Activated CD4-positive, alpha-beta memory T cell treated with anti-CD3 and anti-CD28 coated beads, Interleukin-2, amount 10 ng/mL, durations not matched to agents 7 days and 5 days (primary cell): ENCODE measurements around the gene TMEM59L. TPM values are rescaled to one million over a fixed set of nuclear protein-coding genes. Genes with fewer than 3 reads are reported as not detected.
A peak's percentile ranks its signal among the peaks of the same experiment; 100 is the strongest.
"Not testable (repeated sequence)": the region's sequence is repeated elsewhere in the genome, so short reads cannot be mapped to it uniquely, and the experiment has no call there.

Source experiments
- CTCF ChIA-PET: fragments of 350-600 bp; sonication (Branson Sonifier 250); formaldehyde crosslinking; loops from one replicate; lab custom pipeline; 2021; ENCODE audit warnings: antibody characterized with exemption, inconsistent platforms; lab: Charles Lee
- POLR2A ChIA-PET: fragments of 350-600 bp; sonication (Branson Sonifier 250); formaldehyde crosslinking; loops from one replicate; lab custom pipeline; 2021; ENCODE audit warnings: antibody characterized with exemption; lab: Charles Lee
- DNase-seq: peaks from one replicate; pipeline ENCODE4 v3.0.0-alpha.2; 2020
- H3K27ac Mint-ChIP-seq: one replicate; pipeline ENCODE4 v1.8.0; 2021; ENCODE audit warnings: mild to moderate bottlenecking, mixed read lengths
- H3K27me3 Mint-ChIP-seq: one replicate; pipeline ENCODE4 v1.8.0; 2021; ENCODE audit warnings: mixed read lengths
- H3K36me3 Mint-ChIP-seq: one replicate; pipeline ENCODE4 v1.8.0; 2021; ENCODE audit warnings: low read depth, mixed read lengths
- H3K4me1 Mint-ChIP-seq: one replicate; pipeline ENCODE4 v1.8.0; 2021; ENCODE audit warnings: mixed read lengths
- H3K4me3 Mint-ChIP-seq: one replicate; pipeline ENCODE4 v1.8.0; 2021; ENCODE audit warnings: mild to moderate bottlenecking, mixed read lengths
- H3K9me3 Mint-ChIP-seq: one replicate; pipeline ENCODE4 v1.8.0; 2021; ENCODE audit warnings: mixed read lengths
- total RNA-seq, 2 experiments: library from RNA; stranded (reverse); gene quantifications; one replicate each; pipeline ENCODE4 v1.2.3, GENCODE V29; 2021

Gene TMEM59L
- total RNA-seq, 2 experiments from 2014 or later, result 0.13 TPM; not detected in 1

DNA sequence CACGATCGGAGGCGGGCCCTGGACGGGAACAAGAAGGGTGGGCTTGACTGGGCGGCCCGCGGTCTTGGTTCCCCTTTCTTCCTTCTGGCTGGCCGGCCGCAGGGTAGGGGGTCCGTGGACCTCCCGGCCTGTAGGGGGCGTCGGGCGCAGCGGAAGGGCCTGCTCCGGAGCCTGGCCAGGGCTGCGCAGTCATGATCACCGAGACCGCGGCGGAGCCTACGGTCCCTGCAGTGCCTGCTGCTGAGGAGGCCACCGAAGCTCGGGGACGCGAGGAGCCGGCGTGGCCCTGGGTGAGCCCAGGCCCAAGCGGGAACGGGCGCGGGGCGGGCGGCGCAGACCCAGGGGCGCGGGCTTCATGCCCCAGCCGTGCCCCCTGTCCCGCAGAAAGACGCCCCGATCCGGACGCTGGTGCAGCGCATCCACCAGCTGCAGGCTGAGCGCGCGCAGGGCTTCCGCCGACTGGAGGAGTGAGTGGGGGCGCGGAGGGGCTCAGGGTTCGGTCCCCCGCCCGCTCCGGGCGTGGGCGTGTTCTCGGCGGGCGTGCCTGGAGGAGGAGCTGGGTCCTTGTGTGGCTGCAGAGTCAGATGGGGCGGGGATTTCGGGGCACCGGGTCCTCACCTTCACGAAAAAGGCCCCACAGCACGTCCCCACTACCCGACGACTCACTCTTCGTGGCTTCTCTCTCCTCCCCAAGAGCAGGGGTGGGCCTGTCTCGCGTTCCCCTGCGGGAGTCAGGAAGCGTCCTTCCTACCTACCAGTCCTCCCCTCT, 23.9 kb upstream of the TMEM59L start, which contains the start of gene REX1BD:
TSS of gene REX1BD (plus strand) at position 188 of the 769 bp plus-strand sequence. CDS start at position 192, 4 bp downstream.
- Mint-ChIP-seq H3K4me1 (peaks cover 49% of the 10 kb centered on the region), H3K4me3 (peak within 1 kb of the TSS; percentile 85), H3K36me3 (peaks cover 14% of the 10 kb centered on the region), H3K27ac (peak within 1 kb of the TSS; percentile 90), H3K9me3 (no peaks in the 10 kb centered on the region), H3K27me3 (peaks cover 2% of the 10 kb centered on the region)
- ChIA-PET CTCF (interaction anchor here (0.7 to 5.7 kb wide), 34 partner anchors 8 to 331 kb away, joined by 3 to 63 read pairs (median 5); partner anchors contain the start of genes COPE, DDX49, ELL and FKBP8), POLR2A (interaction anchor here (0.7 to 6.5 kb wide), 22 partner anchors 11 to 331 kb away, joined by 3 to 114 read pairs (median 4); partner anchors contain the start of genes COPE, DDX49, ELL and FKBP8)
- peak; percentile 83 for DNase-seq

GRCh38 chr19:18589380-18590272, 23.0 kb upstream of the TMEM59L start:
- H3K9me3 Mint-ChIP-seq, result no peaks in the 10 kb centered on the region
- peak overlapping the region; percentile 90 for H3K27ac Mint-ChIP-seq
- peak; percentile 79 for DNase-seq
- peaks cover 14% of the 10 kb centered on the region for H3K36me3 Mint-ChIP-seq
- ChIA-PET POLR2A (interaction anchor here (0.7 to 6.5 kb wide), 22 partner anchors 12 to 838 kb away, joined by 3 to 114 read pairs (median 4); partner anchors contain the start of genes COPE, DDX49, ELL and FCHO1), CTCF (interaction anchor here (0.6 to 5.7 kb wide), 35 partner anchors 9 to 350 kb away, joined by 3 to 63 read pairs (median 4); partner anchors contain the start of genes COPE, DDX49, ELL and FKBP8)
- H3K4me3 Mint-ChIP-seq, result peak overlapping the region; percentile 85
- peaks cover under 1% of the 10 kb centered on the region for H3K27me3 Mint-ChIP-seq
- H3K4me1 Mint-ChIP-seq, result peaks cover 46% of the 10 kb centered on the region

DNA sequence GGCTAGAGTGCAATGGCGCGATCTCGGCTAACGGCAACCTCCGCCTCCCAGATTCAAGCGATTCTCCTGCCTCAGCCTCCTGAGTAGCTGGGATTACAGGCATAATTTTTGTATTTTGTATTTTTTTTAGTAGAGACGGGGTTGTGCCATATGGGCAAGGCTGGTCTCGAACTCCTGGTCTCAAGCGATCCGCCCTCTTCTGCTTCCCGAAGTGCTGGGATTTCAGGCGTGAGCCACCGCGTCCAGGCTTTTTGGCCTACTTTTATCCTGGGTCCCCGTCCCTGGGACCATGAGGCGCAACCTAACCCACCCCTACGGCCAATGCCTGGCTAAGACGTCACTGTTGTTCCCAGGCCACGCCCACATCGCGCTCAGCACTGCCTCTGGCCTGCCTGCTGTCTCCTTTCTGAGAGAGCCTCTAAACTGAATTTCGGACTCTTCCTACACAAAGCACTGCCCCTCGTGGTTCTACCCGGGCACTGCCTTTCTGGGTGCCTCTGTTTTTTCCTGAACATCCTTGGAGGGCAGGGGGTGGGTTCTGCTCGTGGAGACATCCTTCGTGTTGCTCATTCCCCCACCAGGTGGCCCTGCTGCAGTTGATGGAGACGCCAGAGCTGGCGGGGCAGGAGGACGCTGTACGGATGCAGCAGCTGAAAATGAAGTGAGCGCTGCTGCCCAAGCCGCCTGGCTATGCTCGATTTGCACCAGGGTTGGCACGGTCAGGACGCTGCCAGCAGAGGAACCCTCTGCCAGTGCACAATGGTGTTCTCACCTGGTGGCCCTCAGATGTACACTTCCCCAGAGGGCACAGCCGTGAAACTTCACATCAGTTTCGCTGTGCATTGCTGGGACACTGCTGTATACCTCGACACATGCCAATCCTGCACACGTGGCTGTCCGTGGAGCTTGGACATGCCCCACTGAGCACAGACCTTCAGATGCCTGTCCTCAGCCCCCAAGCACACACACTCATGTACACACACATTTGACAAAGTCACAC, 22.1 kb upstream of the TMEM59L start:
- H3K27me3 Mint-ChIP-seq, result peaks cover 4% of the 10 kb centered on the region
- no peak overlapping the region for H3K27ac Mint-ChIP-seq
- peak overlapping the region; percentile 85 for H3K4me3 Mint-ChIP-seq
- peaks cover 45% of the 10 kb centered on the region for H3K4me1 Mint-ChIP-seq
- DNase-seq, result no peak
- ChIA-PET POLR2A (interaction anchor here (1.3 to 6.5 kb wide), 8 partner anchors 18 to 329 kb away, joined by 3 to 114 read pairs (median 26); partner anchors contain the start of genes COPE, DDX49, ELL and FKBP8), CTCF (interaction anchor here (0.7 to 5.7 kb wide), 8 partner anchors 18 to 351 kb away, joined by 3 to 63 read pairs (median 6); partner anchors contain the start of genes ELL and UBA52)
- H3K36me3 Mint-ChIP-seq, result peaks cover 14% of the 10 kb centered on the region
- H3K9me3 Mint-ChIP-seq, result no peaks in the 10 kb centered on the region

DNA sequence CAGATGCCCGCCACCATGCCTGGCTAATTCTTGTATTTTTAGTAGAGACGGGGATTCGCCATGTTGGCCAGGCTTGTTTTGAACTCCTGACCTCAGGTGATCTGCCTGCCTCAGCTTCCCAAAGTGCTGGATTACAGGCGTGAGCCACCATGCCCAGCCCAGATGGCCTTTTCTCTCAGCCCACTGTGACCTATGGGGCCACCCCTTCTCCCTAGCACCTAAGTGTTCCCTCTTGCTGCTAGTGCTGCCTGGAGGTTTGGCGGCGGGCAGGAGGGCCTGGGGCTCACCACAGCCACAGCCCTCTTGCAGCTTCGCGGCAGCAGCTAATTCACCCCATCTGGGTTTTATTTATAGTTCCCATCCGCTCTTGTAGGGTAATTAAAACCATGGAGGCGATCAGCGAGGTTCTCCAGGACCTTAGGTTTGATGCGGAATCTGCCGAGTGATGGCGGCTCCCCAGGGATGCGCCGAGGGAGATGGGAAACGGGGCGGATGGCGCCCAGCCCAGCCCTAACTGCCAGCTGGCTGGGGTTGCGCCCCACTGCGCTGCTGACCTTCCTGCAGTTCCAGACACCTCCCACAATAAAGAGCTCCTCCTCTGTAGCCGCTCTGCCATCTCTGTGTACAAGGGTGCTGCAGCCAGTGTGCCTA, 20.8 kb upstream of the TMEM59L start:
- DNase-seq, result no peak
- Mint-ChIP-seq H3K4me3 (no peak overlapping the region), H3K27ac (no peak overlapping the region), H3K9me3 (no peaks in the 10 kb centered on the region), H3K36me3 (peaks cover 14% of the 10 kb centered on the region), H3K27me3 (peaks cover 7% of the 10 kb centered on the region), H3K4me1 (peaks cover 35% of the 10 kb centered on the region)
- ChIA-PET CTCF (interaction anchor here (0.8 to 1.9 kb wide), 4 partner anchors 20 to 118 kb away, joined by 3 to 7 read pairs (median 4); partner anchors contain the start of gene UBA52), POLR2A (interaction anchor here (4.0 kb wide), 1 partner anchor 20 kb away, joined by 15 read pairs; the partner anchor contains the start of gene UBA52)

DNA sequence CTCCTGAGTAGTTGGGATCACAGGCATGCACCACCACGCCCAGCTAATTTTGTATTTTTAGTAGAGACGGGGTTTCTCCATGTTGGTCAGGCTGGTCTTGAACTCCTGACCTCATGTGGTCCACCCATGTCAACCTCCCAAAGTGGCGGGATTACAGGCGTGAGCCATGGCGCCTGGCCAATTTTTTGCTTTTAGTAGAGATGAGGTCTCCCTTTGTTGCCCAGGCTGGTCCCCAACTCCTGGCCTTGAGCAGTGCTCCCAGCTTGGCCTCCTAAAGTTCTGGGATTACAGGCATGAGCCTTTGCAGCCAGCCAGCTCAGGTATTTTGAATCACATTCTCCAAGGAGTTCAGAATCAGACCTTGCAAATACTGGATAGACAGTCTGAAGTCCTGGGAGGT, 19.9 kb upstream of the TMEM59L start:
- CTCF ChIA-PET, result interaction anchor here (1.0 to 2.1 kb wide), 5 partner anchors 21 to 255 kb away, joined by 3 to 14 read pairs (median 3); partner anchors contain the start of gene UBA52
- H3K4me3 Mint-ChIP-seq, DNase-seq, H3K27ac Mint-ChIP-seq, H3K27me3 Mint-ChIP-seq, H3K9me3 Mint-ChIP-seq: not testable (repeated sequence)
- Mint-ChIP-seq H3K36me3 (peaks cover 14% of the 10 kb centered on the region), H3K4me1 (peaks cover 32% of the 10 kb centered on the region)
- POLR2A ChIA-PET, result interaction anchor here (0.9 to 4.0 kb wide), 2 partner anchors 21 to 73 kb away, joined by 3 to 15 read pairs; partner anchors contain the start of gene UBA52

DNA sequence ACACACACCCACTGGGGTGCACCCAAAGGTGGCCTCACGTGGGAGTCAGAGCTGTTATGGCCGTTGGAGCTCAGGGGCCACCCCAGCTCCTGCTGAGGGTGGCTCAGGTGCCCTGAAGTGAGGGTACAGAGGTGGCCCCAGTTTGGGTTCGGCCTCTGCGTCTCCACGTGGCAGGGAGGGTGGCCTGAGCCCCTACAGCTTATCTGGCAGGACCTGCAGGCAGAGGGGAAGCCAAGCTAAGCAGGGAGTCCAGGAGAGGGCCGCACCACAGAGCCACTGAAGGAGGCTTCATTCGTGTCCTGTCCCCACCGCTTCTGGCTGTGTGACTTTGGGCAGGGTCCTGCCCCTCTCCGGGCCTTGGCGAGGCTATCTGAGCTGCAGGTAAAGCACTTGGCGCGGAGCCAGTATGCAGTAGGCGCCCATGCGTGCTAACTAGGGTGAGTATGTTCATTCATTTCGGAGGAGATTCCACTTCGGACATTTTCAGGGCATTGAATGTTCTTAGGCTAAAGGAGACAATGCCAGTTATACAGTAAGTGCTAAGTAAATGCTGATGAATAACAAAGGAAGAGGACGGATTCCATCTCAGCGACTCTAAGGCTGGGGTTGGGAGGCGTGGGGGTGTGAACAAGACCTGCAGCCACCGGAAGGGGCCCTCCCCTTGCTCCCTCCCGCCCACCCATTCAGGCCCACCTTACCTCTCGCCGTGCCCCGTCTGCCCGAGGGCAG, 19.1 kb upstream of the TMEM59L start:
- ChIA-PET CTCF (interaction anchor here (0.6 to 2.1 kb wide), 16 partner anchors 8 to 326 kb away, joined by 3 to 14 read pairs (median 4); partner anchors contain the start of genes COPE, DDX49, ELL and KXD1), POLR2A (interaction anchor here (0.6 to 4.0 kb wide), 6 partner anchors 8 to 74 kb away, joined by 3 to 15 read pairs (median 3); partner anchors contain the start of gene UBA52)
- Mint-ChIP-seq H3K27me3 (peaks cover 7% of the 10 kb centered on the region), H3K36me3 (peaks cover 14% of the 10 kb centered on the region), H3K27ac (no peak overlapping the region), H3K4me3 (no peak overlapping the region), H3K4me1 (peaks cover 25% of the 10 kb centered on the region), H3K9me3 (no peaks in the 10 kb centered on the region)
- no peak for DNase-seq

DNA sequence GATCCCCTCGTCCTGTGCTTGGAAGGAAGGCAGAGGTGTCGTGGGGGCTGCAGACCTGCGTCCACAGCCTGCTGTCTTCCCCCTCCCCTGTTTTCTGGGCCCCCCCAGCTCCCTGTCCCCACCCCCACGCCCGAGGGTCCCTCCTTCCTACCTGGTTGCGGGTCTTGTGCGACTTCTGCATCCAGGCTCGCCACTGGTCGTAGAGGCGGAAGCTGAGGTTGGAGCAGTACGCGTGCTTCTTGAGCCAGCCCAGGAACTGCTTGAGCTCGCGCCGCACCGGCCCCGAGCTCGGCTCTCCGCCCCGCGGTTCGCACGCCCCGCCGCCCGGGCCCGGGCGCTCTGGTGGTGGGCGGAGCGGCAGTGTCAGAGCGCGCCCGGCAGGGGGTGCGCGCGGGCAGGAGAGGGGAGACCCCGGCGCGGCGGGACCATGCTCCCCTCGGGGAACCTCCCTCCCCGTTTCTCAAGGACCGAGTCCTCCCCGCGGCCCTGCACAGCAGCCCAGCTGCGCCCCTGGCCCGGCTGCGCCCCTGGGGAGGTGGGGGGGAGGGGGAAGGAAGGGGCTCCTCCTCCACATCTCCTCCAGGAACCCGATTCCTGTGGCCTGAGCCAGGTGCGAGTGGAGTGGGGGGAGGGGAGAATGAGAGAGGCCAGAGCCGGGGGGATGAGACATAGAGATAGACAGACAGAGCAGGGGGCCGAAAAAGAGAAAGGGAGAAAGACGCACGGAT, 18.4 kb upstream of the TMEM59L start:
- DNase-seq, result peak; percentile 69
- peaks cover 14% of the 10 kb centered on the region for H3K36me3 Mint-ChIP-seq
- H3K9me3 Mint-ChIP-seq, result no peaks in the 10 kb centered on the region
- no peak overlapping the region for H3K27ac Mint-ChIP-seq
- no peak overlapping the region for H3K4me3 Mint-ChIP-seq
- CTCF ChIA-PET, result interaction anchor here (0.6 to 2.1 kb wide), 15 partner anchors 9 to 325 kb away, joined by 3 to 14 read pairs (median 4); partner anchors contain the start of genes COPE, DDX49, ELL and KXD1
- peaks cover 25% of the 10 kb centered on the region for H3K4me1 Mint-ChIP-seq
- H3K27me3 Mint-ChIP-seq, result peaks cover 7% of the 10 kb centered on the region
- POLR2A ChIA-PET, result interaction anchor here (0.8 to 4.0 kb wide), 4 partner anchors 9 to 73 kb away, joined by 3 to 15 read pairs (median 4); partner anchors contain the start of gene UBA52

DNA sequence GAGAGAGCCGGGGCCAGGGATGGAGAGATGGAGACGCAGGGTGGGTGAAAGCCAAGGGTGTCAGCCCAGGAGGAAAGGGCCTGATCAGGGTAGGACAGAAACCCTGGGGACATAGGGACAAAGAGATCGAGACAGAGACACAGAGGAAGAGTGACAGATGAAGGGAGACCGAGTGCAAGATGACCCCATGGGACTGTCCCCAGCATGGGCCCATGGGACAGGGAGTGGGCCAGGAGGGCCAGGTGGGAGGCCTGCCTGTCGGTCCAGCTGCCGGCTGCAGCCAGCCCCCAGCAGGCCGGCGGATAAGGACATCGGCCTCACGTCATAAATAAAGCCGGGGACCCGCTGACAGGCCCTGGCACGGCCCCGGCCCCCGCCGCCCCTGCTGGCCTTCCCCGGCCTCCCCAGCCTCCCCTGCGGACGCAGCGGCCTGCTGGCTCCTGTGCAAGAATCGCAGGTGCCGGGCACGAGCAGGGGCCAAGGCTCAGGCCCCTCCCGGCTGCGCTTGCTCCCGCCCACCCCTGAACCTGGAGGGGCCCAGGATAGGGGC, 17.8 kb upstream of the TMEM59L start:
- H3K4me3 Mint-ChIP-seq, result no peak overlapping the region
- ChIA-PET CTCF (interaction anchor here (0.6 to 2.1 kb wide), 5 partner anchors 56 to 324 kb away, joined by 3 to 14 read pairs (median 5); partner anchors contain the start of genes COPE and DDX49), POLR2A (no interaction called here)
- no peak for DNase-seq
- no peak overlapping the region for H3K27ac Mint-ChIP-seq
- H3K4me1 Mint-ChIP-seq, result peaks cover 21% of the 10 kb centered on the region
- H3K36me3 Mint-ChIP-seq, result peaks cover 10% of the 10 kb centered on the region
- peaks cover 7% of the 10 kb centered on the region for H3K27me3 Mint-ChIP-seq
- no peaks in the 10 kb centered on the region for H3K9me3 Mint-ChIP-seq

- H3K4me3 Mint-ChIP-seq, result no peak overlapping the region
- ChIA-PET CTCF (interaction anchor here (0.6 kb wide), 2 partner anchors 57 to 248 kb away, joined by 3 to 6 read pairs; no protein-coding TSS in a partner anchor), POLR2A (no interaction called here)
- peaks cover 7% of the 10 kb centered on the region for H3K27me3 Mint-ChIP-seq
- H3K4me1 Mint-ChIP-seq, result peaks cover 17% of the 10 kb centered on the region
- no peak for DNase-seq
- peaks cover 7% of the 10 kb centered on the region for H3K36me3 Mint-ChIP-seq
- no peaks in the 10 kb centered on the region for H3K9me3 Mint-ChIP-seq
- H3K27ac Mint-ChIP-seq, result no peak overlapping the region
These were observed 17.2 kb upstream of the TMEM59L start for GRCh38 chr19:18595475-18595874.
